ENCODE measurements around the gene RABGAP1. TPM values are rescaled to one million over a fixed set of nuclear protein-coding genes. Genes with fewer than 3 reads are reported as not detected.

The RABGAP1 gene
- total RNA-seq, 1 donor from 2014 or later = 58.6 TPM

DNA sequence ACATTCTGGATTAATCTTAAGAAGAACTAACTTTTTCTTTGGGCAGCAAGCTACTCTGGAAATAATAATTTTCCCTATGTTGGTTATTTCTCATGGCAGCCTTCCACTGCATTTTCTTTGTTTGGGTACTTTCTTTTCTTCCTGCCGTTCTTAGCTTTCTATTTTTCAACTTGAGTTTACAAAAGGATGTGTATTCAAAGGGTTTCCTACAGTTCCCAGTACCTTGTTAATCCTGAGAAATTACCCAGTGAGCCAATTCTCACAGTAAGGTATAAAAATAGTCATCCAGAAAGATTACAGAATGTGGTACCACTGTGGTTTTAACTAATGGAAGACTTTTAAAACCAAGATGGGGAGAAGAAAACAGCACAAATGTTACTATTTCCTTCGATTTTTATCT lies 112.9 kb downstream of the RABGAP1 start:
- H3K36me3 ChIP-seq = peaks cover 7% of the 10 kb centered on the region
- no peak overlapping the region for H3K27ac ChIP-seq
- peaks cover 8% of the 10 kb centered on the region for H3K4me1 ChIP-seq
- H3K4me3 ChIP-seq = no peak overlapping the region
- H3K27me3 ChIP-seq = no peaks in the 10 kb centered on the region
- ATAC-seq = no peak
- no peak for DNase-seq
- no peaks in the 10 kb centered on the region for H3K9me3 ChIP-seq
- intact Hi-C loops (cut with DNase I) = no loop called here
- TF ChIP-seq, protein P1, sequence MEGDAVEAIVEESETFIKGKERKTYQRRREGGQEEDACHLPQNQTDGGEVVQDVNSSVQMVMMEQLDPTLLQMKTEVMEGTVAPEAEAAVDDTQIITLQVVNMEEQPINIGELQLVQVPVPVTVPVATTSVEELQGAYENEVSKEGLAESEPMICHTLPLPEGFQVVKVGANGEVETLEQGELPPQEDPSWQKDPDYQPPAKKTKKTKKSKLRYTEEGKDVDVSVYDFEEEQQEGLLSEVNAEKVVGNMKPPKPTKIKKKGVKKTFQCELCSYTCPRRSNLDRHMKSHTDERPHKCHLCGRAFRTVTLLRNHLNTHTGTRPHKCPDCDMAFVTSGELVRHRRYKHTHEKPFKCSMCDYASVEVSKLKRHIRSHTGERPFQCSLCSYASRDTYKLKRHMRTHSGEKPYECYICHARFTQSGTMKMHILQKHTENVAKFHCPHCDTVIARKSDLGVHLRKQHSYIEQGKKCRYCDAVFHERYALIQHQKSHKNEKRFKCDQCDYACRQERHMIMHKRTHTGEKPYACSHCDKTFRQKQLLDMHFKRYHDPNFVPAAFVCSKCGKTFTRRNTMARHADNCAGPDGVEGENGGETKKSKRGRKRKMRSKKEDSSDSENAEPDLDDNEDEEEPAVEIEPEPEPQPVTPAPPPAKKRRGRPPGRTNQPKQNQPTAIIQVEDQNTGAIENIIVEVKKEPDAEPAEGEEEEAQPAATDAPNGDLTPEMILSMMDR (IDR thresholded peaks at IDR 0.05) = no peak

DNA sequence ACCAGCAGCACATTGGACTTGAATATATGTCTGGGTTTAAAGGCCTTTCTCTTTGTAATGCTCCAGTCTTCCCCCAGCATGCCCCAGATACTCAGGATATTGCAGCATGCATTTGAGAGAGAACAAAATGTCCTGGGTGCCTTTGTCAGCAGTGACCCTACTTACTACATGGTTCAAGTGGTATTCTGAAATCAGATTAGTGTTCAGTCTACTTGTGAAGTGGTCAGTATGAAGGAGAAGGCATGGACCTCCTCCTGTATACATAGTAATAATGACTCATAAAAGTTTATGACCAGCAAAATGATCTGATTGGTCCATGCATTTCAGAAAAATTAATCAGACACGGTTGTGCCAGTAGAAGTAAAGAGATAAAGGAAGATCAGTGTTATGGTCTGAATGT lies 118.0 kb downstream of the RABGAP1 start:
- intact Hi-C loops (cut with DNase I) = no loop called here
- ATAC-seq = peak; percentile 97

DNA sequence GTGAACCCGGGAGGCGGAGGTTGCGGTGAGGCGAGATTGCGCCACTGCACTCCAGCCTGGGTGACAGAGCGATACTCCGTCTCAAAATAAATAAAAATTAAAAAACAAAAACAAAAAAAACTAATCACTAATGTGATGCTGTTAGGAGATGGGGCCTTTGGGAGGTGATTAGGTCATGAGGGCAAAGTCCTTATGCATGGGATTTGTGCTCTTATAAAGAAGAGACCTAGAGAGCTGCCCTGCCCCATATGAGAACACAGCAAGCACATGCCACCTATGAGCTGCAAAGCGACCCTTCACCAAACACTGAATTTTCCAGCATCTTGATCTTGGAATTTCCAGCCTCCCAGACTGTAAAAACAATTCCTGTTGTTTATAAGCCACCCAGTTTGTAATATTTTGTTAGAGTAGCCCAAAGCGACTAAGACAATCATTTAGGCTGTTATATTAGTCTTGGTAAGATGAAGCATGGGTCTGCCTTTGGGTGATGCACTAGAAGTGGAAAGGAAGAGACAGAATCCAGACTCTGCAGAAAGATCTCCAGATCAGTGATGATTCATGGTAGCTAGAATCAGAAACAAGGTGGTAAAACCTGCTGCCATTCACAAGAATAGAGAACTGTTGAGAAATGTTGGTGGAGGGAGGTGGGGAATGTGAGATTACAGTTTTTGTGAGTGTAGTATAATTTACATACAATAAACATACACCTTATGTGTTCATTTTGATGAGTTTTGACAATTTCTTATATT lies 118.8 kb downstream of the RABGAP1 start:
- intact Hi-C loops (cut with DNase I) = no loop called here
- Histone ChIP-seq H3K4me1 (no peaks in the 10 kb centered on the region), H3K9me3 (no peaks in the 10 kb centered on the region), H3K4me3 (no peak overlapping the region), H3K27me3 (no peaks in the 10 kb centered on the region), H3K27ac (peak overlapping the region; percentile 69), H3K36me3 (peaks cover 7% of the 10 kb centered on the region)
- DNase-seq = no peak
- ATAC-seq = no peak
- TF ChIP-seq, protein P1 (IDR thresholded peaks at IDR 0.05) = no peak

More for the DNA sequence above, 118.0 kb downstream of the RABGAP1 start:
- no peaks in the 10 kb centered on the region for H3K27me3 ChIP-seq
- peak overlapping the region; percentile 69 for H3K27ac ChIP-seq
- no peaks in the 10 kb centered on the region for H3K9me3 ChIP-seq
- H3K4me1 ChIP-seq = no peaks in the 10 kb centered on the region
- no peak for DNase-seq
- H3K36me3 ChIP-seq = peaks cover 7% of the 10 kb centered on the region
- TF ChIP-seq, protein P1 (IDR thresholded peaks at IDR 0.05) = no peak
- no peak overlapping the region for H3K4me3 ChIP-seq

DNA sequence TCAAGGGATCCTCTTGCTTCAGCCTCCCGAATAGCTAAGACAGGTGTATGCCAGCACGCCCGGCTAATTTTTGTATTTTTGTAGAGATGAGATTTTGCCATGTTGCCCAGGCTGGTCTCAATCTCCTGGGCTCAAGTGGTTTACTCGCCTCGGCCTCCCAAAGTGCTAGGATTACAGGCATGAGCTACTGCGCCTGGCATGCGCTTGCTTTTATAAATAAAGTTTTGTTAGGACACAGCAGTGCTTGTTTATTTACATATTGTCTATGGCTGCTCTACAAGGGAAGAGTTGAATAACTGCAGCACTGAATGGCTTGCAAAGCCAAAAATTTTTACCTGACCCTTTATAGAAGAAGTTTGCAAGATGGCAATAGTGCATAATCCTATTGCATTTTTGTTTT lies 120.4 kb downstream of the RABGAP1 start:
- Histone ChIP-seq H3K27me3 (no peaks in the 10 kb centered on the region), H3K4me1 (no peaks in the 10 kb centered on the region), H3K27ac (no peak overlapping the region), H3K9me3 (no peaks in the 10 kb centered on the region), H3K36me3 (peaks cover 12% of the 10 kb centered on the region), H3K4me3 (no peak overlapping the region)
- ATAC-seq (no peak), DNase-seq (no peak)
- TF ChIP-seq, protein P1 (IDR thresholded peaks at IDR 0.05) = no peak
- intact Hi-C loops (cut with DNase I) = no loop called here

DNA sequence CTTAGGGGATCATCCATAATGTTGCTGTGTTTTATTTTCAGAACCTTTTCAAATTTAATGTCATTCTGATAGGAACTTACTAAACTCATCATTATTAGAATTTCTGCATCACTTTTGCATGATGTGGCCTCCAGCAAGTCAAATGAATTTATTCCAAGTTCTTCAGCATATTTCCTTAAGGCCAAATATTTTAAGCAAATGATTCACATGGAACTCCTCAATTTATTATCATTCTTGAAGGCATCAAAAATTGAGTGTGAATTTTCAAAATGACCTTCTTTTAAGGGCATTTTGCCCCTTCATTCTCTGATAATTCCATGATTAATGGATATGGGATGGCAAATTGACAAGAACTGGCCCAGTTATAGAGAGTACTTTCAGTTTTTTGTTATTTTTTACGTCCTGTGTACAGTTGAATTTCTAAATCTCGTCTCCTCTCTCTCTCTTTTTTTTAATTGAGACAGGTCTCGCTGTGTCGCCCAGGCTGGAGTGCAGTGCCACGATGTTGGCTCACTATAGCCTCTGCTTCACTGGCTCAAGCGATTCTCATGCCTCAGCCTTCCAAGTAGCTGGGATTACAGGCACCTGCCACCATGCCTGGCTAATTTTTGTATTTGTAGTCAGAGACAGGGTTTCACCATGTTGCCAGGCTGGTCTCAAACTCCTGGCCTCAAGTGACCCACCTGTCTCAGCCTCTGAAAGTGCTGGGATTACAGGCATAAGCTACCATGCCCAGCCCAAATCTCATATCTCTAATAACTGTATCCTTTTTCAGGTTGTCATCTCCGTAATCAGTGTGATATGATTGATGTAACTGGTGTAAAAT lies 121.7 kb downstream of the RABGAP1 start:
- Histone ChIP-seq H3K36me3 (peaks cover 26% of the 10 kb centered on the region), H3K9me3 (no peaks in the 10 kb centered on the region), H3K4me3 (no peak overlapping the region), H3K4me1 (no peaks in the 10 kb centered on the region), H3K27me3 (no peaks in the 10 kb centered on the region), H3K27ac (no peak overlapping the region)
- TF ChIP-seq, protein P1 (IDR thresholded peaks at IDR 0.05) = no peak
- DNase-seq (no peak), ATAC-seq (no peak)
- intact Hi-C loops (cut with DNase I) = no loop called here
